Memory B cell (primary cell): ENCODE results near the gene KCNQ4.
A peak's percentile ranks its signal among the peaks of the same experiment; 100 is the strongest.

Experiments
- ATAC-seq: fragments of 150-1000 bp; cut with Tn5 transposase; 2 replicates; pipeline ENCODE4 v1.10.0; 2021; ENCODE audit warnings: low read depth, mild to moderate bottlenecking, moderate library complexity
- DNase-seq, 2 donors: peaks; one replicate each; pipeline ENCODE4 v3.0.0; 2022; ENCODE audit warnings: low spot score in 2 of 2
- H3K27ac Mint-ChIP-seq: one replicate; pipeline ENCODE4 v1.8.0; 2022; ENCODE audit warnings: mild to moderate bottlenecking, moderate library complexity, mixed read lengths
- H3K27me3 Mint-ChIP-seq: one replicate; pipeline ENCODE4 v1.8.0; 2022; ENCODE audit warnings: mixed read lengths
- H3K36me3 Mint-ChIP-seq: one replicate; pipeline ENCODE4 v1.8.0; 2022; ENCODE audit warnings: mild to moderate bottlenecking, mixed read lengths
- H3K4me1 Mint-ChIP-seq: one replicate; pipeline ENCODE4 v1.8.0; 2022; ENCODE audit warnings: mixed read lengths
- H3K4me3 Mint-ChIP-seq: one replicate; pipeline ENCODE4 v1.8.0; 2022; ENCODE audit warnings: mild to moderate bottlenecking, moderate library complexity, mixed read lengths
- H3K9me3 Mint-ChIP-seq: one replicate; pipeline ENCODE4 v1.8.0; 2022; ENCODE audit warnings: mixed read lengths

Gene KCNQ4

DNA sequence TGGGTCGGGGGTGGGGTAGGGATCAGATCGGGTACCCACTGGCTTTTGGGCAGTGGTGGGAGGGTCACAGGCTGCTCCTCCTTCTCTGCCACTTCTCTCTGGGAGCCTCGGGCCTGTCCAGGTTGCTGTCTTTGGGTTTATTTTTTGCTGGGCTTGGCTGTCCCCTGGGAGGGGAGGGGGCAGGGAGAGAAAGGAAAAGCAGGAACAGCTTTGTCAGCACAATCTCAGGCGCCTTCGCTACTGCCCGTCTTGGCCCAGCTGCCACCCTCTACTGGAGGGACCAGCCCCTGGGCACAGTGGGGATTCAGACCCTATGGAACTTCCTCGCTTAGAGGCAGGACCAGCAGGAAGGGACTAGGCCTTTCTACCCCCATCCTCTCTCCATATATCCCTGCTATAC, 8.4 kb downstream of the KCNQ4 start:
- DNase-seq: no peak
- H3K4me1 Mint-ChIP-seq: peaks cover 7% of the 10 kb centered on the region
- H3K4me3 Mint-ChIP-seq: no peak overlapping the region
- H3K9me3 Mint-ChIP-seq: no peaks in the 10 kb centered on the region
- H3K36me3 Mint-ChIP-seq: no peaks in the 10 kb centered on the region
- no peak overlapping the region for H3K27ac Mint-ChIP-seq
- peaks cover 5% of the 10 kb centered on the region for H3K27me3 Mint-ChIP-seq
- no peak for ATAC-seq

DNA sequence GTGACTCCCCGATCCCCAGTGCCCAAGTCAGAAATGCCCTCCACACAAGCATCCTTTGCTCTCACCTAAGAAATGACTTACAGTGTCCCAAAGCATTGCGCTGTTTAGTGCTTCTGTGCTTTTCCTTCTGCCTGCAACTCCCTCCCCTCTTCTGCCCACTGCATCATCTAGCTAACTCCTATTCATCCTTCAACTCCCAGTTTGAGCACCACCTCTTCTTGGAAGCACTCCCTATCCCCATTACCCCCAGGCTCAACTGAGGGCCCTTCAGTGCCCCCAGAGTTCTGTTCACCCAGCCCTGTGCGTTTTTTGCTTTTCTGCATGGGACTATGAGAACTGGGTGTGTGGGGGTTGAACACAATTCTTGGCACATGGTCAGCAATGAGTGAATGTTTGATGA, 10.0 kb downstream of the KCNQ4 start:
- no peaks in the 10 kb centered on the region for H3K9me3 Mint-ChIP-seq
- no peak overlapping the region for H3K27ac Mint-ChIP-seq
- no peak for ATAC-seq
- no peak for DNase-seq
- H3K27me3 Mint-ChIP-seq: peaks cover 5% of the 10 kb centered on the region
- peaks cover 12% of the 10 kb centered on the region for H3K4me1 Mint-ChIP-seq
- H3K36me3 Mint-ChIP-seq: no peaks in the 10 kb centered on the region
- H3K4me3 Mint-ChIP-seq: no peak overlapping the region

DNA sequence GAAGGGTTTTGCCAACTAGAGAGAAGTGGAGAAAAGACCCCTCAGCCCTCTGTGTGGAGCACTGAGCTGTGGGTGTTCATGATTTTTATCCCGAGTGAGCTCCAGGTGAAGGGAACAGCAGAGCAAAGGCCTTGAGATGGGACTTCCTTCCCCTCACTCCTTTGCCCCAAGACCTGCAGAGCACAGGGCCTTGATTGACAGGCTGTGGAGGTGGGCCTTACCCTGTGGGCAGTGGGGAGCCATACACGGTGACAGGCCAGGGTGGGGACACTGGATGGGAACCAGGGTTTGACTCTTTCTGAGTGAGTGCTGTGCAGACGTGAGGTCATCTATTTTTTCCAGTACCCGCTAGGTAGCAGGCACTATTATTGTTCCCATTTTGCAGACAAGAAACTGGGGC, 10.5 kb downstream of the KCNQ4 start:
- Mint-ChIP-seq H3K4me3 (no peak overlapping the region), H3K9me3 (no peaks in the 10 kb centered on the region), H3K27me3 (peaks cover 5% of the 10 kb centered on the region), H3K4me1 (peaks cover 13% of the 10 kb centered on the region), H3K27ac (no peak overlapping the region), H3K36me3 (no peaks in the 10 kb centered on the region)
- no peak for DNase-seq
- ATAC-seq: no peak

DNA sequence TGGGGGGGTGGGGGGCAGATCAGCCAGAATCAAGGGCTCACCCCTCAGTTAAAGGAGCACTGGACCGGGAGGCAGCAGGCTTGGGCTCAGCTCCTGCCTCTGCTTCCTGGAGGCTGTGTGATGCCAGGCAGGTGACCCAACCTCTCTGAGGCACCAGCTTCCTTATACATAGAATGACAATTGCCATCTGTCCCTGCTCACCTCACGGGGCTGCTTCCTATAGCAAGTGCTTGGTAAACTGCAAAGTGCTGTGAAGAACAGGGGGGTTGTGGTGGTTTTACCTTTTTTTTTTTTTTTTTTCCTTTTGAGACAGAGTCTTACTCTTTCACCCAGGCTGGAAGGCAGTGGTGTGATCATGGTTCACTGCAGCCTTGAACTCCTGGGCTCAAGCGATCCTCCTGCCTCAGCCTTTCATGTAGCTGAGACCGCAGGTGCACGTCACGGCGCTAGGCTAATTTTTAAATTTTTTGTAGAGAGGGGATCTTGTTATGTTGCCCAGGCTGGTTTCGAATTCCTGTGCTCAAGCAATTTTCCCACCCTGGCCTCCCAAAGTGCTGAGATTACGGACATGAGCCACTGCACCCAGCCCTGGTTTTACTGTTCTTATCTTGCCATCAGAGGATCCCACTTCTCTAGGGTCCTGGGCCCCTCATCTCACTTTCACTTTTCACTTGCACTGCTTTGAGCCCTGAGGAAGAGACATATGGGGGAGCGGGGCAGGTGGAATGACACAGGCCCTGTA, 11.6 kb downstream of the KCNQ4 start:
- Mint-ChIP-seq H3K36me3 (no peaks in the 10 kb centered on the region), H3K9me3 (no peaks in the 10 kb centered on the region), H3K27me3 (peaks cover 3% of the 10 kb centered on the region), H3K4me1 (peaks cover 14% of the 10 kb centered on the region), H3K27ac (no peak overlapping the region), H3K4me3 (no peak overlapping the region)
- ATAC-seq: no peak
- no peak for DNase-seq

DNA sequence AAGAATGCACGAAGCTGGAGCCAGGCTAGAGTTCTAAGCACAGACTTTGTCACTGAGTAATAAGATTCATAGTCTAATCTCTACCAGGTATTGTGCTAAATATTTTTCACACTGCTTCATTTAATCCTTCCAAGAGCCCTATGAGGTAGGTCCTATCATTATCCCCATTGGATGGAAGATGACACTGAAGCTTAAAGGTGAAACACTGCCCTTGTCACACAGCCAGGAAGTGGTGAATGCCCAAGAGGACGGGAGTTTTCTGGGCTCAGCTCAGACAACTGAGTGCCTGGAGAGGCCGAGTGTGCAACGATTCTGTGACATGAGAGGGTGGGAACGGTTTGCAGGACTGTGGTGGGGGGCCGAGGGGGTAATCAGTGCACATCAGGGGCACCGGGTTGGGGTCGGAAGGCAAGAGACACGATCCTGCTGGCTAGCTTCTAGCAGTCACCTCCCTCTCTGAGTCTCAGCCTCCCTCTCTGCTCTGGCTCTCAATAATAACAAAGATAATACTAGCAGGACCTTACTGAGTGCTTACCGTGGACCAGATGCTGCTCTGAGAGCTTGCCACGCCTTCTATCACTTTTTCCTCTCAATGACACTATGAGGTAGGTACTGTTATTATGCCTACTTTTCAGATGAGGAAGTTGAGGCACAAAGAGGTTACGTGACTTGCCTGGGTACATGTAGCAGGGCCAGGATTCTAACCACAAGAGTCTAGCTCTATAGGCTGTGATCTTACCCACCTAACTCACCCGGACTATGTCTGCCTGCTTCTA, 12.4 kb downstream of the KCNQ4 start:
- ATAC-seq (peak; percentile 32), DNase-seq (no peak)
- Mint-ChIP-seq H3K4me3 (no peak overlapping the region), H3K4me1 (peaks cover 18% of the 10 kb centered on the region), H3K27ac (no peak overlapping the region), H3K9me3 (no peaks in the 10 kb centered on the region), H3K27me3 (peaks cover 3% of the 10 kb centered on the region), H3K36me3 (no peaks in the 10 kb centered on the region)

DNA sequence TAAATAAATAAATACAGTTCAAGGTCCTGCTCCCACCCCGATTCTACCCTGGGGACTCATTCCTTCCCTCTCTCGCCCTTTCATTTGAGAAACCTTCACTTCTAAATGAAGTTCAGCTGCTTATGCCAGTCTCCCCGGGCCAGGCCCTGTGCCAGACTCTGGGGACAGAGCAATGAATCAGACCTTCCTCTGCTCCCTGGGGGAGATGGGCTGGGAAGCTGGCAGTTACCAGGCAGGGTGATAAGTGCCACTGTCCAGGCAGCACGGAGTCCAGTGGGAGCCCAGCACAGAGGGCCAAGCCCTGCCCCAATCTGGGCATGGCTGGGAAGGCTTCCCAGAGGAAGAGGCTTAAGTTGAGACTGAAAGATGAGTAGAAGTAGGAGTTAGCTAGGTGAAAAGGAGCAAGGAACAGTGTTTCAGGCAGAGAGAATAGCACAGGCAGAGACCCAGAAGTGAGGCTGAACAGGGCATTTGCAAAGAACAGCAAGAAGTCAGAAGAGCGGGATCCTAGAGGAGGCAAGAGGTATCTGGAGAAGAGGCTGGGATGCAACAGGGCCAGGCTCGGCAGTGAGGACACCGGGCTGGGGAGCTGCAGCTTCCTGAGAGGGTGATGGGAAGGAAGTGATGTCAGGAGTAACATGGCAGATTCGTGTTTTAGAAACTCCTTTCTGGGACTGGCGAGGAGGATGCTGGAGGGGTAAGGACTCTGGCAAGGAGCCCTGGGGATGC, 13.5 kb downstream of the KCNQ4 start:
- Mint-ChIP-seq H3K27ac (no peak overlapping the region), H3K36me3 (no peaks in the 10 kb centered on the region), H3K4me3 (no peak overlapping the region), H3K9me3 (no peaks in the 10 kb centered on the region), H3K4me1 (peaks cover 29% of the 10 kb centered on the region), H3K27me3 (peaks cover 3% of the 10 kb centered on the region)
- ATAC-seq: no peak
- no peak for DNase-seq

DNA sequence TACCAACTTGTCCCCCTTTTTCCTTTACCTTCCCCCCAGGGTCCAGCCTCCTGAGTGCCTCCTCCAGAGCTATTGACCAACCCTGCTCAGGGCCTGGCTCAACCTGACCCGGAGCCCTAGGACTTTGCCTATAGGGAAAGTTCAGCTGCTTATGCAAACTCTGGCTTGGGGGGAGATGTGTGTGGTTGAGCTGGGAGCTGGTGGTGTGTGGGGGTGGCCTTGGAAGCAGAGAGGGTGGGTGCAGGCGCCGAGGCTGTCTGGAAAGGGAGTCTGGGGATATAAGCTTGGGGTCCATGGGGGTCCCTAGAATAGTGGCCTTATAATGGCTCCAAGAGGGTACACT, 14.1 kb downstream of the KCNQ4 start:
- ATAC-seq (no peak), DNase-seq (no peak)
- Mint-ChIP-seq H3K9me3 (no peaks in the 10 kb centered on the region), H3K36me3 (no peaks in the 10 kb centered on the region), H3K27me3 (peaks cover 3% of the 10 kb centered on the region), H3K27ac (no peak overlapping the region), H3K4me1 (peaks cover 30% of the 10 kb centered on the region), H3K4me3 (no peak overlapping the region)

DNA sequence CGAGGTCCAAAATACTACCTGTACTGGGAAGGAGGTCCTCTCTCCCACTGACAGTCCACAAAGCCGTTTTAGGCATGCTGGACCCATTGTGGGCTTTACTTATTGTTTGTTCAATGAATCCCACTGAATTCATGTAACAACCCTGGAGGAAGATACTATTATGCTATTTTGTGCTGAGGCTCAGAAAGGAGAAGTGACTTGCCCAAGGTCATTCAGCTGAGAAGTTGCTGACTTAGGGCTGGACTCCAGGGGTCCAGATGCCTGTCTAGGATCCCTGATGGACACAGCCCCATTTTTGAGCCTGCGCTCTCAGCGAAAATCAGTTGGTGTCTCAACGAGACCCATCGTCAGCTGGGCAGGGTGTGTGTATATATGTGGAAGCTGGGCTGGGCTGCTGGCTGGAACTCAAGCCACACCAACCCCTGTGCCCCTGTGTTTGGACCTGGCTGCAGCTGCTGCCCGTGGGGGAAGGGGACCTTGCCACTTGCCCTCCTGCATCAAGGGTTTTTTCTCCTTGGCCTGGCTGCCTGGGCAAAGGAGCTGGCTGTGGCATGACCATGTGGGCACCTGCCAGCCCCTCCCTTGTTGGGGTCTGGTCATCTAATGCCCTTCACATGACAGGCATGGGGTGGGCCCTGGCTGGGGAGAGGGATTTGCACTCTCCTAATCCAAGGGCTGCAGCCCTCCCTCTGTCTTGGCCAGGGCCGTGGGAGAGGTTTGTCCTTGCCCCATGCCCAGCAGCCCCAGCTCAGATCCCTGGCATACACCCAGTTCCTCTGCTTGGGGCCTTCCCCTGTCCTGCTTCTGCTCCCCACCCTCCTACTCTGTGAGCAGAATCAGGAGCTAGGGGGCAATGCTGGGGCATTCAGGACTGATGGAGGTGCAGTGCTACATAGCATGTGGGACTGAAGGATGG, 15.0 kb downstream of the KCNQ4 start:
- Mint-ChIP-seq H3K27me3 (peaks cover under 1% of the 10 kb centered on the region), H3K9me3 (no peaks in the 10 kb centered on the region), H3K4me3 (no peak overlapping the region), H3K36me3 (no peaks in the 10 kb centered on the region), H3K27ac (no peak overlapping the region), H3K4me1 (peaks cover 36% of the 10 kb centered on the region)
- DNase-seq (no peak), ATAC-seq (no peak)

DNA sequence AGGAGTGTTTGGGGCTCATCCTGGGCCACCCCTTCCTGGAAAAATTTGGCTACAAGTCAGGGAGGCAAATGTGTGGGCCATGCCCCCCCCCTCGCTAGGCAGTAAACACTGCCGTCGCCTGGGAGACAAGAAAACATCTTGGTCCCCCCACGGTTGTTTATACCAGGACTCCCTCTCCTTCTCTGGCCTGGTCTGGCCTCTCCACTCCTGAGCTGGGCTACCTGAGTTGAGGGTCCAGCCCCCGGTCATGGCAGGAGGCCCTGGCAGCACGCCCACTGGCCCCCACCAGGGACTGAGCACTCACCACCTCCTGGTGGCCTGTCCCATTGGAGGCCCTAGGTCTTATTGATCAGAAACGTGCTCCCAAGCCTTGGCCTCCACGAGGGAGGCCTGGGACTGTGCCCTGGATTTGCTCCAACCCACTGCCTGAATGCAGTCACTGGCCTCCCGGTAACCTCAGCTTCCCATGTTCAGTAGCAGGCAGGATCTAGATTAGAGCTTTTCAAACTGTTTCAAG, 15.8 kb downstream of the KCNQ4 start:
- no peaks in the 10 kb centered on the region for H3K27me3 Mint-ChIP-seq
- H3K9me3 Mint-ChIP-seq: no peaks in the 10 kb centered on the region
- ATAC-seq (no peak), DNase-seq (no peak)
- H3K4me3 Mint-ChIP-seq: no peak overlapping the region
- no peak overlapping the region for H3K27ac Mint-ChIP-seq
- peaks cover 41% of the 10 kb centered on the region for H3K4me1 Mint-ChIP-seq
- H3K36me3 Mint-ChIP-seq: no peaks in the 10 kb centered on the region

DNA sequence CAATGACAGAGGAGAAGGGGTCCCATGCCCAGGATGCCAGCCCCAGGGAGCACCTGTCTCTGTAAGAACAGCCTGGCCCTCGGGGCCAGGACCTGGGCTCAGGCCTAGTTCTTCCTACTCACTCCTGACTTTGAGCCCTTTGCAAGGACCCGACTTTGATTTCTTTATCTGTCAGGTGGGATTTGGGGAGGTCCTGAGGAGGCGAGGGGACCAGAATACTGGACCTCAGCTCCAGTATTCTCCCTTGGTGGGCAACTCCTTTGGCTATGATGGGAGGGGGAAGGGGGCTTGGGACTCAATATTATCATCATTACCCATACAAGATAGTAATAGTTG, 18.1 kb downstream of the KCNQ4 start:
- DNase-seq (no peak), ATAC-seq (no peak)
- H3K9me3 Mint-ChIP-seq: no peaks in the 10 kb centered on the region
- H3K27ac Mint-ChIP-seq: no peak overlapping the region
- H3K4me1 Mint-ChIP-seq: peaks cover 37% of the 10 kb centered on the region
- peak overlapping the region; percentile 86 for H3K4me3 Mint-ChIP-seq
- no peaks in the 10 kb centered on the region for H3K36me3 Mint-ChIP-seq
- no peaks in the 10 kb centered on the region for H3K27me3 Mint-ChIP-seq

DNA sequence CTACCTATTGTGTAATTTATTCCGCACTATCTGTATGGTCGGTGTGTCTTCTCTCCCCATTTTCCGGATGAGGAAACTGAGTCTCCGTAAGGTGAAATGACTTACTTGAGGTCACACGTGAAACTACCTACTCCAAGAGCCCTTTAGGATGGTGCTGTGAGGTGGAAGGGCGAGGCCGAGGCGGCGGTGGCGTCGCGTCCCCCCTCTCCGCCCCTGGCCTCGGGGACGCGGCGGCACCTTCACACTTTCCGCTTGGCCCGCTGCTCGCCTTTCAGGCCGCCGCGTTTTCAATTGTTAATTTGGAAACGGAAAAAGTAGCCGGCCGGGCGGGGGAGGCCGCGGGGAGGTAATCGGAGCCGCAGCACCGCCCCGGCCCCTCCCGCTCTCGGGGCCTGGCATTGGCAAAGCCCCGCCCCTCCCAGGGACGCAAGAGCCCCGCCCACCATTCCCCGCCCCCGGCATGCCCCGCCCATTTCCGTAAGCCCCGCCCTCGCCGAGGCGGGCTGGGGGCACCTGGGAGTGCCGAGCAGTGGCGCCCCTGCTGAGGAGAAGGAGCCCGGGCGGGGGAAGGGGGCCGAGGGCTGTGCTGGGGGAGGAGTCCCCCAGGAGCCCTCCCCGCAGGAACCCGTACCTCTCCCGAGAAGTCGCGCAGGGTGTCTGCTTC, 18.6 kb downstream of the KCNQ4 start:
- peak; percentile 90 for ATAC-seq
- H3K4me3 Mint-ChIP-seq: peak overlapping the region; percentile 86
- H3K4me1 Mint-ChIP-seq: peaks cover 34% of the 10 kb centered on the region
- H3K9me3 Mint-ChIP-seq: no peaks in the 10 kb centered on the region
- DNase-seq: peak; percentile 75 to 78
- H3K27ac Mint-ChIP-seq: peak overlapping the region; percentile 87
- no peaks in the 10 kb centered on the region for H3K27me3 Mint-ChIP-seq
- H3K36me3 Mint-ChIP-seq: no peaks in the 10 kb centered on the region

DNA sequence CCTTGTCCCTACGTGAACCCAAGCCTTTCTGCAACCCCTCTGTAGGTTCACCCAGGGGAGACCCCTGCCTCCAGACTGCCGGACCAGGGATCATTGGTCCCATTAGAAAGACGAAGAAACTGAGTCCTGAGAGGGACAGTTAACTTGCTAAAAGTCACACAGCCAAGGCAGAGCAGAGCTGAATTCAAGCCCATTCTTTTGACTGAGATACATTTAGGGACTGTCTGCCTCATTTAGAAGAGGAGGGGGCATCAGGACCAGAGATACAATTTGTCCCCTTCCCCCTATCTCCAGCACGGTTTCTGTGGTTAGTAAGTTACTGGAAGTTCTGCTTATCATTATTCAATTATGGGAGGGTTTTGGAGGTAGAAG, 19.1 kb downstream of the KCNQ4 start:
- no peak for ATAC-seq
- H3K9me3 Mint-ChIP-seq: no peaks in the 10 kb centered on the region
- DNase-seq: no peak
- H3K27ac Mint-ChIP-seq: peak overlapping the region; percentile 87
- H3K36me3 Mint-ChIP-seq: no peaks in the 10 kb centered on the region
- H3K4me1 Mint-ChIP-seq: peaks cover 31% of the 10 kb centered on the region
- no peaks in the 10 kb centered on the region for H3K27me3 Mint-ChIP-seq
- H3K4me3 Mint-ChIP-seq: peak overlapping the region; percentile 86

DNA sequence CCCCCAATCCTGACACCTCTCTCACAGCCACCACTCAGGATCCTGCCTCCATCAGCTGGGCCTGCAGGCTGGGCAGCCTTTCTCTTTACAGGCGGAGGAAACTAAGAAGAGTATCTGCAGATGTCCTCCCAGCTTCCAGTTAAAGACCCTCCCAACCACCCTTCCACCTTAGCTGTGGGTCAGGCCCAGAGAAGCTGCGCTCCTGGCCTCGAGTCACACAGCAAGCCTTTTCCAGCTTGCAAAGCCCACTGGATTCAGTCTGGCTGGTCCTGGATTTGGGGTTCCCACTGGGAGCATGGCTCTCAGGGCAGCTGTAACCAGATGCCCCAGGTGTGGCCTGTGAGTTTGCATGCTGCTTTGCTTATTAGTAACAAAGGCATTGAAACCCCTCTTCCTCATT, 19.9 kb downstream of the KCNQ4 start:
- H3K9me3 Mint-ChIP-seq: no peaks in the 10 kb centered on the region
- peak overlapping the region; percentile 21 for H3K27ac Mint-ChIP-seq
- H3K36me3 Mint-ChIP-seq: no peaks in the 10 kb centered on the region
- ATAC-seq: no peak
- no peak for DNase-seq
- H3K27me3 Mint-ChIP-seq: no peaks in the 10 kb centered on the region
- peak overlapping the region; percentile 34 for H3K4me3 Mint-ChIP-seq
- H3K4me1 Mint-ChIP-seq: peaks cover 31% of the 10 kb centered on the region
